Keratinocyte (primary cell): ENCODE results near the gene DEFB126.

Source experiments
- CTCF ChIP-seq, 3 experiments: IDR thresholded peaks in 1 of 3; conservative IDR thresholded peaks in 1 of 3; optimal IDR thresholded peaks in 1 of 3; 2 replicates in 2 of 3; 3 replicates in 1 of 3; pipeline versions ENCODE3 to v1.5.1; 2011; ENCODE audit warnings: low read length in 3 of 3, mild to moderate bottlenecking in 3 of 3, moderate library complexity in 2 of 3, control low read depth in 1 of 3, inconsistent platforms in 1 of 3; ENCODE audit not compliant: insufficient read depth in 2 of 3; ENCODE audit errors: extremely low read depth in 1 of 3
- EZH2 ChIP-seq: IDR thresholded peaks from one replicate; pipeline ENCODE4 v1.6.1; 2012; ENCODE audit warnings: inconsistent platforms, mild to moderate bottlenecking, low read length, moderate library complexity

- no peak for TF ChIP-seq CTCF (optimal IDR thresholded peaks at IDR 0.05 in 1 of 3, IDR thresholded peaks at IDR 0.05 in 1 of 3, conservative IDR thresholded peaks at IDR 0.05 in 1 of 3; ENCODE audit: extremely low read depth in 1 of 3, insufficient read depth in 2 of 3, low read length in 3 of 3)
- no peak for TF ChIP-seq EZH2
These were observed 24.9 kb upstream of the DEFB126 start for GRCh38 chr20:117518-117917.
